Adipose tissue (tissue), 3 donors: Measurements from ENCODE around the gene HS3ST4. TPM values are rescaled to one million over a fixed set of nuclear protein-coding genes. Genes with fewer than 3 reads are reported as not detected.

Experiments
- H3K27ac ChIP-seq: one replicate; pipeline ENCODE4 v1.5.1; 2013; ENCODE audit warnings: low read depth, low read length
- WGBS, 3 donors: extraction: QIAGEN DNeasy Blood & Tissue Kit; methylation state at CpG; one replicate each; pipeline ENCODE4 v1.1.7; 2013; 5-methylcytosine and 5-hydroxymethylcytosine counted together
- polyA plus RNA-seq, 3 donors: library from polyadenylated mRNA; stranded (reverse); fragments of 200-250 nt; gene quantifications; one replicate each; pipeline ENCODE4 v1.2.3, GENCODE V29; 2013
- donor health status: healthy with polysubstance abuse.
- donor health status: Bipolar disorder and iron deficiency.
- donor health status: healthy.

The HS3ST4 gene
- under 1 TPM in 1 of 3 donors, not detected in 2; 0.09 TPM for polyA plus RNA-seq

- 1% methylated on average over 41 to 57 of the region's 58 CpGs for WGBS, 3 donors
- no peak within 1 kb of the TSS for H3K27ac ChIP-seq
Measured at GRCh38 chr16:25691519-25692091, at the start of gene HS3ST4. Gene HS3ST4 (plus strand): TSS chr16:25691959.

GRCh38 chr16:25643633-25644032 is 48.1 kb upstream of the HS3ST4 start:
- WGBS, 3 donors: 60 to 63% (median 62%) methylated on average over 4 of the region's 4 CpGs
- no peak overlapping the region for H3K27ac ChIP-seq

DNA sequence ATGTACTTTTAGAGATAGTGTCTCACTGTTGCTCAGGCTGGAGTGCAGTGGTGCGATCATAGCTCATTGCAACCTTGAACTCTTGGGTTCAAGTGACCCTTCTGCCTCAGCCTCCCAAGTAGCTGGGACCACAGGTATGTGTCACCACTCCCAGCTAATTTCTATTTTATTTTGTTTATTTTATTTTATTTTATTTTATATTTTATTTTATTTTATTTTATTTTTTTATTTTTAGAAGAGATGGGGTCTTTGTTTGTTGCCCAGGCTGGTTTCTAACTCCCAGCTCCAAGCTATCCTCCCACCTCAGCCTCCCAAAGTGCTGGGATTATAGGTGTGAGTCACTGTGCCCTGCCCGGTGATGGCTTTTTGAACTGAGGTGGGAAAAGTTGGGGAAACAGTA is 35.1 kb upstream of the HS3ST4 start:
- 86 to 97% (median 96%) methylated on average over 2 of the region's 2 CpGs for WGBS, 3 donors
- no peak overlapping the region for H3K27ac ChIP-seq

- H3K27ac ChIP-seq: no peak overlapping the region
- 59 to 64% (median 63%) methylated on average over 2 of the region's 2 CpGs for WGBS, 3 donors
Measured at GRCh38 chr16:25676820-25677219, 14.9 kb upstream of the HS3ST4 start.

GRCh38 chr16:25679511-25679910 is 12.2 kb upstream of the HS3ST4 start:
- WGBS, 3 donors: 42 to 53% (median 52%) methylated on average over 5 of the region's 5 CpGs
- no peak overlapping the region for H3K27ac ChIP-seq

- H3K27ac ChIP-seq: no peak overlapping the region
- 46 to 74% (median 71%) methylated on average over 10 of the region's 10 CpGs for WGBS, 3 donors
Measured at GRCh38 chr16:25689137-25689836, 2.5 kb upstream of the HS3ST4 start.

DNA sequence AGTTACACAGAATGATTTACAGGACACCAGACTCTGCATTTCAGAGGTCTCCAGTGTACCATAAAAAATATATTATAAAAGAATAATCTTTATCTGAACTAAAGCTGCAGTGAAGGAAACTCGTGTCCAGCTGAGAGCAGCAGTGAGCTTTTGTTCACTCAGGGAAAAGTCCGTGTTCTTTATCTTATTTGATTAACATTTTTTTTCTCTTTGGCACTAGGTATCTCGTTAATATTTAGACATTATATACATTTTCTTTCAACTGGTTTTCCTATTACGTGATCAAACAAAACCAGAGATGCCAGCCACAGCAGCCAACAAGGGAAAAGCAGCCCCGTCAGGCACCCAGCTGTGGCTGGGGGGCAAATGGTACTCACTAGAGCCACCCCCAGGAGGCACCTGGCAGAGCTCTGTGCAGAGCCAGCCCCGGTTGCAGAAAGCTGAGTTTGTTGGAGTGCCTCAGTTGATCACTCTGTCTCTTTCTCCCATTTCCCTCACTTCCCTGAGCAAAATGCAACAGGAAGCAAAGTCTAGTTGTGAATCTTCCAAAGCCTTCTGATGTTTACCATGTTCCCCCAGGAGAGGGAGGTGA is 1.1 kb upstream of the HS3ST4 start:
- WGBS, 3 donors: 9 to 21% (median 21%) methylated on average over 6 of the region's 6 CpGs
- no peak overlapping the region for H3K27ac ChIP-seq

DNA sequence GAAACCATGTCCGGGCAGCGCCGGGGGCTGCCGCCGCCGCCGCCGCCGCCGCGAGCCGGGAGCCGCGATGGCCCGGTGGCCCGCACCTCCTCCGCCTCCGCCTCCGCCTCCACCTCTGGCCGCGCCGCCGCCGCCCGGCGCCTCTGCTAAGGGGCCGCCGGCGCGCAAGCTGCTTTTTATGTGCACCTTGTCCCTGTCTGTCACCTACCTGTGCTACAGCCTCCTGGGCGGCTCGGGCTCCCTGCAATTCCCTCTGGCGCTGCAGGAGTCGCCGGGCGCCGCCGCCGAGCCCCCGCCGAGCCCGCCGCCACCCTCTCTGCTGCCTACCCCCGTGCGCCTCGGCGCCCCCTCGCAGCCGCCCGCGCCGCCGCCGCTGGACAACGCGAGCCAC is 587 bp downstream of the HS3ST4 start:
- 0 to 1% (median 1%) methylated on average over 21 to 56 of the region's 56 CpGs for WGBS, 3 donors

GRCh38 chr16:25692742-25693508 is 1.2 kb downstream of the HS3ST4 start:
- 1 to 2% (median 1%) methylated on average over 58 to 70 of the region's 70 CpGs for WGBS, 3 donors
- H3K27ac ChIP-seq: no peak overlapping the region

More for the DNA sequence above, 587 bp downstream of the HS3ST4 start:
- no peak overlapping the region for H3K27ac ChIP-seq

GRCh38 chr16:25693631-25694030 is 1.9 kb downstream of the HS3ST4 start:
- H3K27ac ChIP-seq: no peak overlapping the region
- WGBS, 3 donors: 6 to 11% (median 10%) methylated on average over 9 of the region's 9 CpGs

DNA sequence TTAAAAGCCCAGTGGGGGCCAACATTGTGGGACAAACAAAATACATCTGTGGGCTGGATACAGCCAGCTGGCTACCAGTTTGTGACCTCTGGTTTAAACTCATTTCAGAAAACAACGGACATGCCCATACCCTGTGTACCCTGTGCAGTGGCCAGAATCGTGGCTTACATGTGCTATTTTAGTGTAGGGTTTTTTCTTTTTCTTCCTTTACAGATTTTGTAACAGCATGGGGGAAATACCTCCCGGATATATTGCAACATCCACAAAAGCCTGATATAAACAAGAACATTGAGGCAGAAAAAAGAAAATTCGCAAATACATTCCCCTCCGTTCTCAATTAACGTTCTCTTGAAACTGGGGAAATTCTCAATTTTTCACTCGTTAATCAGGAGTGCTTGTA is 7.3 kb downstream of the HS3ST4 start:
- H3K27ac ChIP-seq: no peak overlapping the region
- WGBS, 3 donors: 48 to 67% (median 49%) methylated on average over 7 of the region's 7 CpGs

GRCh38 chr16:25700547-25700946 is 8.8 kb downstream of the HS3ST4 start:
- 74 to 83% (median 82%) methylated on average over 6 of the region's 6 CpGs for WGBS, 3 donors
- no peak overlapping the region for H3K27ac ChIP-seq

- WGBS, 3 donors: 63 to 79% (median 77%) methylated on average over 1 of the region's 1 CpG
- H3K27ac ChIP-seq: no peak overlapping the region
Measured at GRCh38 chr16:25707553-25707952, 15.8 kb downstream of the HS3ST4 start.

DNA sequence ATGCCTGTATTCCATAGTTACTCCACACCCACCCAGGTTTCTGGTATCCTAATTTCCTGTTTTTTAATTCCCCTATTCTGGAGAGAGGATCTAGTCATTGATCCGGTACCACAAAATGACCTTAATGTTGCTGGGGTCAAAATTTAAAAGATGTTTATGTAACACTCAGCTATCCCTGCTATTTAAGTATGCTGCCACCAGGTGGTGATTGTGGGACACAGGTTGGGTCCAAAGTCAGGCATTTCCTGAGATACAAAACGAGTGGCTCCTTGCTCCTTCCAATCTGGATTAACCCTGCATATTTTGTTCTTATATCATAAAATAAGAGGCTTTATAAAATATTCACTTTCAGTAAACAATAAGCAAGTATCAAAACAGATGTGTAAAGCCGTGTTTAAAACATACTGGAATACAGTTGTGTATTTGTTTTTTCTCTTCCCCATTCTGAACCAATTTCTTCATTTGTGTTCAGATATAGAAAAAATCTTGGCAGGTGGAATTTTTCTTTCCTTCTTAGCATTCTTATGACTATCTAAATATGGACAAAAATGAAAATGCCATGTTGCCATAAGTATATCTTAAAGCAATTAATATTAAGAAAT is 16.3 kb downstream of the HS3ST4 start:
- H3K27ac ChIP-seq: no peak overlapping the region
- 33 to 48% (median 36%) methylated on average over 3 of the region's 3 CpGs for WGBS, 3 donors

DNA sequence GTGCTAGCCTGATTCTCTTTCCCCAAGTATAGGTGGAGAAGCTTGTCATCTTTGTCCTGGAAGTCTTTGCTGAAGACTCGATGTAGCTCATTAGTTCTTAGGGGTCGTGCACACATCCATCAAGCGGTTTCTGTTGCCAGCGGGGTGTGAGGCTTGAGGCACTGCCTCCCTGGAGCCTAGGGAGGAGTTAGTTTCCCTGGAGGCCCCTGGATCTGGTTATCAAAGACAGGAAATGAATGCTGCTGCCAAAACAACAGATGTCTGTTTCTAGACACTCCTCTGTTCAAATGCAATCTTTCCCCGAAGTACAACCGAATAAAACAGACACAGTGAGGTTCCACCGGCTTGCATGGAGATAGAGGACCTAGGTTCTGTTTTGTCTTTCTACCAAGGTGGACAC is 17.5 kb downstream of the HS3ST4 start:
- WGBS, 3 donors: 15 to 33% (median 17%) methylated on average over 7 of the region's 7 CpGs
- no peak overlapping the region for H3K27ac ChIP-seq

DNA sequence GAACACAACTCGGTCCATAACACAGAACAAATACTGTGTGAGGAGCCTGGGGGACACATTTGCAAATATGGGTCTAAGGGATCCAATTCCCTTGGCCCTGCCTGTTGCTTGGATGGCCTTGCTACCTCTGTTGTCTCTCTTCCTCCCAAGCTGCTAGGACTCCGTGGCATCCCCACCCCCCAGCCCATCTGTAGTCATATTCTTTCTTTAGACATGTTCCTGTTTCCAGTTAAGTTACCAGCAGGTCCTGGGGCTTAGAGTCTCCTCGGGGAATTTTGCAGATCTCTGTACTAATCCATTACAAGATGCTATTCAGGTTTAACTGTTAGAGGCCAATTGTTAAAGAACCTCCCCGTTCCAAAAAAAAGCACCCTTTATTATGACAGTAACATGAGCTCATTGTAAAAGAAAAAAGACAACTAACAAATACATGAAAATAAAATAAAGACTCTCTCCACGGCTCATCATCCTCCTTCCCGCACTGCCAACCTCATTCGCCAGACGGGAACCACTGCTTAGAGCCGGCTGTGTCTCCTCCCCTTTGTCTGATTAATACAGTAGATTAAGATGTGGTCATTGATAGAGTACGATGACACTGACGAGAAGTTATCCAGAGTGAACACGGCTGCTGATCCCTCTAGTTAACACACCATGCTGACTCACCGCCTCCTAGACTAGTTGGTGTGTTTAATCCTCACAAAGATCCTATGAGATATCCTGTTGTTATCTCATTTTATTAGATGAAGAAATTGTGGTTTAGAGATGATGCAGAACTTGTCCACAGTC is 22.2 kb downstream of the HS3ST4 start:
- WGBS, 3 donors: 77 to 82% (median 81%) methylated on average over 13 of the region's 13 CpGs
- no peak overlapping the region for H3K27ac ChIP-seq

DNA sequence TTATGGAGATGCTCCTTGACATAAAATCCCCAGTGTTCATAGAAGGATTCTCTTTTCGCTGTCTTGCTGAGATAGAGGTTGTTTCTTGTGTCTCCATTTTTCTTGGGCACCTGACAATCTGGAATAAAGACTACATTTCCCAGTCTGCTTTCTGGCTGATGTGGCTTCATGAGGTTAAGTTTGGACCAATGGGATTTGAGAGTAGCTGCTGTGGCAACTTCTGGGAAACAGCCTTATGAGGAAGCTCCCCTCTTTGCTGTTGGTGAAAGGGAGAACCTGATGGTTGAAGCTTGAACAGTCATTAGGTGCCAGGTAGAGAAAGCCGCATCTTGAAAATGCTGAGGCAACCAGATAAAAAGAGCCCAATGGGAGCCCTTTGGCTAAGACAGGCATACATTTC is 24.4 kb downstream of the HS3ST4 start:
- H3K27ac ChIP-seq: no peak overlapping the region
- WGBS, 3 donors: 79 to 95% (median 92%) methylated on average over 2 of the region's 2 CpGs

DNA sequence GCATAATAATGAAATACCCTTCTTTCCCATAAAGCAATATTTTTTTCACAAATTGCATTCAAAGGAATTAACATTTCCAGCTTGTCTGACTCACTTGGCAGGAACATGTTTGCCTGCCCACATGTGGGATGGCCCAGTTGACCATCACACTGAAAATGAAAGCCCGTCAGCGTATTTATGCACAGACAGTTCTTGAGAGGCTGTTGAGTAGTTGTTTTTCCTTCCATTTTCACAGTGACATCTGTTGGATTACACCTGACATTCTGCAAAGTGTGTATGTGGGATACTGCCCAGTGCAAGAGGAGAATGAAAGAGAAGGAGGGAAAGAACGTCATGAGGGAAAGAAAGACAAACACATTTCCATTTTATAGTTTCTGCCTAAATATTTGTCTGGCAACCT is 29.7 kb downstream of the HS3ST4 start:
- 69 to 76% (median 72%) methylated on average over 3 of the region's 3 CpGs for WGBS, 3 donors
- no peak overlapping the region for H3K27ac ChIP-seq
